HG03103 (cell line): Measurements from ENCODE around the gene FAM234A.
A peak's percentile ranks its signal among the peaks of the same experiment; 100 is the strongest.
"Not testable (repeated sequence)": the region's sequence is repeated elsewhere in the genome, so short reads cannot be mapped to it uniquely, and the experiment has no call there.

Experiments
- ATAC-seq: cut with Tn5 transposase; IDR thresholded peaks from one replicate; pipeline ENCODE4 v1.9.1; 2021; ENCODE audit warnings: low read depth; ENCODE audit not compliant: unreplicated experiment

FAM234A gene

GRCh38 chr16:234468-235305 lies at the start of gene FAM234A:
TSS of gene FAM234A (plus strand) at chr16:234821. CDS start at chr16:254414, 19,593 bp downstream.
- ATAC-seq: peak; percentile 71

GRCh38 chr16:185213-185612 lies 49.4 kb upstream of the FAM234A start:
- ATAC-seq: no peak

- no peak for ATAC-seq
These were observed 48.9 kb upstream of the FAM234A start for GRCh38 chr16:185691-186090.

- no peak for ATAC-seq
These were observed 47.3 kb upstream of the FAM234A start for GRCh38 chr16:187330-187729.

GRCh38 chr16:188674-189073 lies 45.9 kb upstream of the FAM234A start:
- no peak for ATAC-seq

GRCh38 chr16:189604-190186 lies 44.9 kb upstream of the FAM234A start:
- ATAC-seq: no peak

- no peak for ATAC-seq
These were observed 42.8 kb upstream of the FAM234A start for GRCh38 chr16:191831-192230.

- ATAC-seq: no peak
These were observed 41.9 kb upstream of the FAM234A start for GRCh38 chr16:192686-193085.

- no peak for ATAC-seq
These were observed 41.2 kb upstream of the FAM234A start for GRCh38 chr16:193441-193840.

GRCh38 chr16:194516-194915 lies 40.1 kb upstream of the FAM234A start:
- ATAC-seq: no peak

- ATAC-seq: no peak
These were observed 34.2 kb upstream of the FAM234A start for GRCh38 chr16:200388-200787.

GRCh38 chr16:203246-203645 lies 31.4 kb upstream of the FAM234A start:
- no peak for ATAC-seq

- ATAC-seq: not testable (repeated sequence)
These were observed 30.6 kb upstream of the FAM234A start for GRCh38 chr16:204046-204445.

GRCh38 chr16:209359-209758 lies 25.3 kb upstream of the FAM234A start:
- not testable (repeated sequence) for ATAC-seq

- ATAC-seq: not testable (repeated sequence)
These were observed 22.9 kb upstream of the FAM234A start for GRCh38 chr16:211631-212180.

GRCh38 chr16:212999-213398 lies 21.6 kb upstream of the FAM234A start:
- ATAC-seq: no peak

- ATAC-seq: no peak
These were observed 14.6 kb upstream of the FAM234A start for GRCh38 chr16:220021-220420.

- peak; percentile 4 for ATAC-seq
These were observed 6.3 kb upstream of the FAM234A start for GRCh38 chr16:228151-228851.

- peak; percentile 78 for ATAC-seq
These were observed 5.5 kb upstream of the FAM234A start, which contains the start of gene LUC7L for GRCh38 chr16:228852-229730. TSS of gene LUC7L (minus strand) at chr16:229449. CDS start at chr16:229339, 110 bp downstream.

- no peak for ATAC-seq
These were observed 4.8 kb upstream of the FAM234A start for GRCh38 chr16:229731-230281.
